HG03565 (cell line): ENCODE data around the gene SPTBN2.

Source experiments
- ATAC-seq: cut with Tn5 transposase; IDR thresholded peaks from one replicate; pipeline ENCODE4 v1.9.1; 2021; ENCODE audit warnings: mild to moderate bottlenecking, moderate library complexity; ENCODE audit not compliant: unreplicated experiment

Gene SPTBN2

GRCh38 chr11:66686801-66687750 lies 41.9 kb downstream of the SPTBN2 start:
- ATAC-seq = no peak

- ATAC-seq = no peak
These were observed 42.8 kb downstream of the SPTBN2 start for GRCh38 chr11:66686100-66686785.

DNA sequence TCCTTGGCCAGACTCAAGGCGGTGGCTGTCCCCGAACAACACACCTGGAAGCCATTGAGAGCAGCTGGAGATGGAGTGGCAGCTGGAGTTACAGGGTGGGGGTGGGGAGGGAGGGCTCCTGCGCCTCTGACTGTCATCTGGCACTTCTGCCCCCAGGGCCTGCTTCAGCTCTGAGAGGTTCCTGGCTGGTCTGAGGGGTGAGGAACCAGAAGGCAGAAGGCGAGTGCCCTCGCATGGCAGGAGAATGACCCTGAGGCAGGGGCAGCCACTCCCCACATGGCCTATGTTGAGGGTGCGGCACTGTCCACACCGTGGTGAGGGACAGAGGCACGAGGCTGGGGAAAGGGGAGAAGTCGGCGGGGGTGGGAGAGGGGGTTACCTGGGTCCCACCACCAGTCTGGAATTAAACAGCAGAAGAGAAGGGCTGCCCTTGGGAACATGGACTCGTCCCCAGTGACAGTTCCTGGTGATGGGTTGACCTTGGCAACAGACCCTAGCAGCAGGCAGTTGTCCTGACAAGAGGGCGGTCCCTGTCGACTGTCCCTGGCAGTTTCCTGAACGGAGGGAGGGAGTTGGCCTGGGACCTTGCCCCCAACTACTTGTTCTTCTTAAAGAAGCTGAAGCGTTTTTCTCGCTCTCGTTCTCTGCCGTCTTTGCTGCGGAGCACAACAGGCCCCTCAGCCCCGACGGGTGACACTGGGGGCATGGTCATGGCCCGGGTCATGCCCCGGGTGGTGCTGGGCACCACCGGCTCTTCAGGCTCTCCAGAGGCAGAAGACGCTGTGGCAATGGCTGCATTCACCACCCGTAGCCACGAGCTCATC lies 43.5 kb downstream of the SPTBN2 start:
- no peak for ATAC-seq

- no peak for ATAC-seq
These were observed 44.4 kb downstream of the SPTBN2 start for GRCh38 chr11:66684635-66685034.

GRCh38 chr11:66683877-66684276 lies 45.1 kb downstream of the SPTBN2 start:
- no peak for ATAC-seq

DNA sequence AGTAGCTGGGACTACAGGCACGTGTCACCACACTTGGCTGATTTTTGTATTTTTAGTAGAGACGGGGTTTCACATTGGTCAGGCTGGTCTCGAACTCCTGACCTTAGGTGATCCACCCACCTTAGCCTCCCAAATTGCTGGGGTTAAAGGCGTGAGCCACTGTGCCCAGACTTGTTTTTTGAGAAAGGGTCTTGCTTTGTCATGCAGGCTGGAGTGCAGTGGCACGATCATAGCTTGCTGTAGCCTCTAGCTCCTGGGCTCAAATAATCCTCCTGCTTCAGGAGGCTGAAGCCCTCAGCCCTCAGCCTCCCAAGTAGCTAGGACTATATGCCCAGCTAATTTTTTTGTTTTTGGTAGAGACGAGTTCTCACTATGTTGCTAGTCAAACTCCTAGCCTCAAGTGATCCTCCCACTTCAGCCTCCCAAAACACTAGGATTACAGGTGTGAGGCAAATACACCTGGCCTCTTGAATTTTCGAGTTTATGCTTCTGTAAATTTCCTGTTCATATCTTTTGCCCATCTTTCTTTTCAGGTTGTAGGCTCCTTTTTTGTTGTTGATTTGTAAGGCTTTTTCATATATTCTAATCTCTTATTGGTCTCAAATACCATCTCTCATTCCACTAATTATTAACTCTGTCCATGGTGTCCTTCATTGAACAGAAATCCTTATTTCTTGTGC lies 47.9 kb downstream of the SPTBN2 start:
- ATAC-seq = no peak

- peak; percentile 77 for ATAC-seq
These were observed 51.2 kb downstream of the SPTBN2 start, which contains the start of gene RBM4B for GRCh38 chr11:66677599-66678375. Gene RBM4B, minus strand, starts transcription at chr11:66677887. Its CDS starts 808 bp downstream, at chr11:66677079.

- ATAC-seq = no peak
These were observed 52.0 kb downstream of the SPTBN2 start for GRCh38 chr11:66676931-66677598.

GRCh38 chr11:66676282-66676919 lies 52.6 kb downstream of the SPTBN2 start:
- ATAC-seq = no peak

- ATAC-seq = no peak
These were observed 53.9 kb downstream of the SPTBN2 start for GRCh38 chr11:66674964-66675602.

DNA sequence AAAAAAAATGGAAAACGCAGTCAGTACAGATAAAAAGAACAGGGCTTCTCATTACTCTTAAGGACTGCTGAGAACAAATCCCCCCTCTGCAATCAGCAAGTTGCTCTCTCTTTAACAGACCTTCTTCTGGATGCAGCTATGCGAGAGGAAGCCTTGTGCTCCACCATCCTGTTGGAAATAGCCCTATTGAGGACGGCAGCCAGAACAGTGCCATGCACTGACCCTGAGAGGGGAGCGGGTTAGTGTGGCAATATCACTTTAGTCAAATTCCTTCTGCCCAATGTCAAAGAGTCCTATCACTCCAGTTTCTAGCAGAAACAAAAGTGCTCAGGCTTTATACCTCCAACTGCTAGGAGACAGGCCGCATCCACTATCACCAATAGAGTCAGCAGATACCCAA lies 58.2 kb downstream of the SPTBN2 start:
- no peak for ATAC-seq

GRCh38 chr11:66665369-66665768 lies 63.6 kb downstream of the SPTBN2 start:
- no peak for ATAC-seq

GRCh38 chr11:66663741-66664296 lies 65.2 kb downstream of the SPTBN2 start:
- ATAC-seq = no peak

DNA sequence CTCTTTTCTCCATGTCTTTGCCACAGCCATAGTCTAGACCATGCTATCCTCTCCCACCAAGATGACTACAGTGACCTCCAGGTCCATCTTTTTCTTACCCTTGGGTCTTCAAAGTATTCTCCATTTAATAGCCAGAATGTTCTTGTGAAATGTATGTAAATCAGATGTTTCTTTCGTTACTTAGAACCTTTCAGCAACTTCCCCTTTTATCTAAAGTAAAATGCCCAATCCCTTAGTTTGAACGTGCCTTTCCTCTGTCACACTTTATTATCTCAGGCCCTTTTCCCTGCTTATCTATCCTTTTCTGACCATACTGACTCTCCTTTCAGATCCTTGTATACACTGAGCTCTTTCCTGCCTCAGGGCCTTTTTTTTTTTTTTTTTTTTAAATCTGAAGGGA lies 69.3 kb downstream of the SPTBN2 start:
- no peak for ATAC-seq

- no peak for ATAC-seq
These were observed 75.9 kb downstream of the SPTBN2 start for GRCh38 chr11:66653123-66653522.

GRCh38 chr11:66652651-66653050 lies 76.4 kb downstream of the SPTBN2 start:
- no peak for ATAC-seq

GRCh38 chr11:66651016-66651415 lies 78.0 kb downstream of the SPTBN2 start:
- no peak for ATAC-seq

DNA sequence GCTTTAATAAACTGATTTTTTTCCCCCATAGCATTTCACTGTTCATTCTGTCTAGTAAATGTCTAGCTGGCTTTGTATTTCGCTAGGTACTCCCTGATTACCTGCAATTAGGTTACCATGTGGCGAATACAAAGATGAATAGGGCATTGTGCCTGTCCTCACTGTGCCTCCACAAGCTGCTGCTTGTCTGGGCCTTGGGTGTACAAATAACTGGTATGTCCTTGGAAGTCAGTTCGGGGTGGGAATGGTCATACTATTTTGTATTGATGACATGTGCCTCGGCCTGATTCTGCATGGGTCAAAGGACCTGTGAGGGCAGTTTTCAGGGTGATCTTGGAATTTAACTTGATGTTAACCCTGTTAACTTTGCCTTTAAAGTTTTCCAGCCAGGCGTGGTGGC lies 79.1 kb downstream of the SPTBN2 start:
- ATAC-seq = no peak
